ENCODE measurements around the gene FGF14.

FGF14 gene

GRCh38 chr13:101774393-101774792 is 627.5 kb downstream of the FGF14 start (continued):
- no peak for TF ChIP-seq PRDM1 (tag by site-specific recombination; IDR thresholded peaks at IDR 0.05)
- TF ChIP-seq BCL11B (tag by site-specific recombination; IDR thresholded peaks at IDR 0.05; ENCODE audit: low read depth): no peak
- TF ChIP-seq ZNF837 (tag by site-specific recombination; IDR thresholded peaks at IDR 0.05): no peak

GRCh38 chr13:101773062-101773461 is 628.8 kb downstream of the FGF14 start:
- Histone ChIP-seq H3K36me3 (ENCODE audit: control insufficient read depth in 2 of 2, insufficient read depth in 1 of 2, low read length in 2 of 2) (no peaks in the 10 kb centered on the region), H3K9me3 (ENCODE audit: control insufficient read depth, insufficient read depth, low read depth, low read length) (no peaks in the 10 kb centered on the region), H3K4me1 (ENCODE audit: control insufficient read depth, insufficient read depth, low read length) (no peaks in the 10 kb centered on the region), H3K4me3 (ENCODE audit: low read depth, low read length) (no peak overlapping the region), H3K27ac (ENCODE audit: extremely low read depth, low read depth, low read length) (no peak overlapping the region)
- ChIA-PET POLR2A (no interaction called here), CTCF (interaction anchor here (1.5 kb wide), 1 partner anchor 628 kb away, joined by 4 read pairs; no protein-coding TSS in a partner anchor)
- TF ChIP-seq ZNF114 (tag by site-specific recombination; IDR thresholded peaks at IDR 0.05): no peak
- TF ChIP-seq ZFP41 (tag by site-specific recombination; IDR thresholded peaks at IDR 0.05; ENCODE audit: borderline replicate concordance): no peak
- no peak for TF ChIP-seq ZNF707 (tag by site-specific recombination; IDR thresholded peaks at IDR 0.05)
- TF ChIP-seq ZNF449 (tag by site-specific recombination; IDR thresholded peaks at IDR 0.05): no peak
- TF ChIP-seq ZNF10 (tag by site-specific recombination; IDR thresholded peaks at IDR 0.05): no peak
- TF ChIP-seq ZNF776 (tag by site-specific recombination; IDR thresholded peaks at IDR 0.05; ENCODE audit: borderline replicate concordance): no peak
- no peak for TF ChIP-seq ZNF37A (tag by site-specific recombination; IDR thresholded peaks at IDR 0.05)

GRCh38 chr13:101767131-101767530 is 634.7 kb downstream of the FGF14 start:
- no peak overlapping the region for H3K27ac ChIP-seq (ENCODE audit: extremely low read depth, low read depth, low read length)
- ChIA-PET CTCF (interaction anchor here (1.2 kb wide), 2 partner anchors 10 to 622 kb away, joined by 4 to 5 read pairs; no protein-coding TSS in a partner anchor), POLR2A (no interaction called here)
- H3K4me3 ChIP-seq (ENCODE audit: low read depth, low read length): no peak overlapping the region
- no peaks in the 10 kb centered on the region for H3K36me3 ChIP-seq (ENCODE audit: control insufficient read depth in 2 of 2, insufficient read depth in 1 of 2, low read length in 2 of 2)
- no peaks in the 10 kb centered on the region for H3K4me1 ChIP-seq (ENCODE audit: control insufficient read depth, insufficient read depth, low read length)
- H3K9me3 ChIP-seq (ENCODE audit: control insufficient read depth, insufficient read depth, low read depth, low read length): no peaks in the 10 kb centered on the region
- TF ChIP-seq ZNF416 (tag by site-specific recombination; IDR thresholded peaks at IDR 0.05): no peak
- no peak for TF ChIP-seq ZBTB11 (tag by site-specific recombination; conservative IDR thresholded peaks at IDR 0.05; ENCODE audit: low read depth)
- TF ChIP-seq ZNF560 (tag by site-specific recombination; IDR thresholded peaks at IDR 0.05; ENCODE audit: borderline replicate concordance): no peak
- TF ChIP-seq ZNF518A (tag by site-specific recombination; conservative IDR thresholded peaks at IDR 0.05; ENCODE audit: low read depth): no peak
- TF ChIP-seq HOXD13 (CRISPR knock-in tag; IDR thresholded peaks at IDR 0.05; ENCODE audit: borderline replicate concordance): no peak
- TF ChIP-seq ZNF561 (tag by site-specific recombination; IDR thresholded peaks at IDR 0.05; ENCODE audit: borderline replicate concordance): no peak
